Renal pelvis (tissue), 4 donors: ENCODE data around the gene KCNB1. TPM values are rescaled to one million over a fixed set of nuclear protein-coding genes. Genes with fewer than 3 reads are reported as not detected.
A peak's percentile ranks its signal among the peaks of the same experiment; 100 is the strongest.

ENCODE experiments used
- DNase-seq: peaks from one replicate; pipeline ENCODE4 v3.0.0-alpha.2; 2013
- polyA plus RNA-seq, 3 donors: library from polyadenylated mRNA; unstranded; fragments of 120-200 nt; gene quantifications; one replicate each; pipeline ENCODE4 v1.2.1, GENCODE V29; 2013; ENCODE audit not compliant: insufficient read length in 3 of 3

KCNB1 gene
- polyA plus RNA-seq, 3 donors = 0.37 to 0.57 (median 0.50) TPM

DNA sequence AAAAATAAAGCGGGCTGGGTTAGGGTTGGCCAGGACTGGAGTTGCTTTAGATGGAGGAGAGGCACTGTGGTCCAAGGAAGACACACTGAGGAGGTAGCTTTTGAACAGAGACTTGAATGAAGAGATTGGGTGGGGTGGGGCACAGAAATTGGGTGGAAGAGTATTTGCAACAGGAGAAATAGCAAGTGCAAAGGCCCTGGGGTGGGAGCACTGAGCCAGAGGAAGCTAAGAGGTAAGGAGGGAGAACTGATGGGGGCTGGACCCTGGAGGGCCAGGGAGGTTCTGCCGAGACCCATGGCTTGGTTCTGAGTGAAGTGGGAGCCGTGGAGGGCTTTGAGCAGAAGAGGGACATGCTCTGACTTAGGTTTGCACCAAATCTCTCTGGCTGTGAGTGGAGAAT, 45.4 kb downstream of the KCNB1 start:
- DNase-seq = no peak

DNA sequence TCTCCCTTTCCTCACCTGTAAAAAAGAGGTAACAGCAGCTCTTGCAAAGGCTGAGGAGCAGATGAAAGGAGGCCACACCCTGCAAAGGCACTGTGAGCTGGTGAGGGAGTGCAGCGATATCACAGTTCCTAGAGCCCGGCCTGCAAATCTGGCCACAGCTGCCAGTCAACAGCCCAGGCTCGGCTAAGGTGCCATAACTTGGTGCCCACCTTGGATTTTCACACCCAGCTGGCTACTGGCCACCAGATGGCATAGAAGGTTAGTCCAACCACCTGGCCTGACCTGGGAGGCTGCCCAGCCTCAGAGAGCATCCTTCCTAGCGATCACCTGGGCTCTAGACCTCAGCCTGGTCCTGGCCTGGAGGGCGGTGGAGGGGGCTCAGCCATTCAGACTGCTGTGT, 46.8 kb downstream of the KCNB1 start:
- no peak for DNase-seq

DNA sequence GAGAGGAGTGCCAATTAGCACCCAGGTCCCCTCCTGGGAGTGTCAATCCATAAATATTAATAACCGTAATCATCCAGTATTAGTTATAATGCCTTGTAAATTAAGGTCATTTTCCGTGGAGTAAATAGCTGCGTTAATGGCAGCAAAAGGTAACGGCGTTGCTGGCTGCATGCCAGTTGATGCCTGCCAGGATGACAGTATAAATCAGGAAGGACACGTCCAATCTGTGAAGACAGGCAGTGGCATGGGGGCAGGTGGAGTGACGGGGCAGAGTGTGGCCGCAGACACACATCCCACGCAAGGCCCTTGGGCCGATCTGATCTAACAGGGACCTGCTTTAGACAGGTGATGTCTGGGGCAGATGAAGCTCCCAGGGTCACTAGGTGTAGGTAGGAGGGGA, 49.1 kb downstream of the KCNB1 start:
- DNase-seq = no peak

DNA sequence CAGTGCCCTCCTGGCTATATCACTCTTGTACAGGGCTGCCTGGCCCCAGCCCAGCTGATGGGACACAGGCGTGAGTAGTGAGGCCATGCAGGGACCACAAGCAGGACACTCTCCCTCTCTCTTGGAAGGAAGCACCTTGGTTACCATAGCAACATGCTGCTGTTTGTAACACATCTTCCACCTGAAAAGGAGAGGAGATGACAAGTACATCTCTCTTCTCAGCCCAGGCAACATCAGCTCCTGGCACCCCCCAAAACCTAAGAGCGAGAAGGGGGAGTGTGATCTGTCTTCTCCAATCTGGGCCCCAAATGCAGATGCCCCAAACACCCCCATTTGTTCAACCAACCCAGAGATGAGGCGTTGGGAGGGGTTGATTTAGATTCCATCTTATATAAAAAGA, 49.9 kb downstream of the KCNB1 start:
- DNase-seq = no peak

DNA sequence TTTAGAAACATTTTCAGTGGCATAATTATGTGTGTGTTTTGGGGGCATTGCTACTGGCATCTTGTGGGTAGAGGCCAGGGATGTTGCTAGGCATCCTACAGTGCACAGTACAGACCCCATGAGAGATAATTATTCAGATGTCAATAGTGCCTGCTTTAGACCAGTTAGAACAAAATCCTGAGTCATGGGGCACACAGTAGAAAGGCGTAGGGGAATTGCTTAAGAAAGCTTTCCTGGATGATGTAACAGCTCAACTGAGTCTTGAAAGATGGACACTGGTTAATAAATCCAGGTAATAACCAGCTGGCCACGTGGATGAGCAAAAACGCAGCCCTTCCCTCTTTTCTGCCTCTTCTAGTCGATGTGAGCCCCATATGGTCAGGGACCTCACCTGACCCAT, 51.1 kb downstream of the KCNB1 start:
- DNase-seq = no peak

DNA sequence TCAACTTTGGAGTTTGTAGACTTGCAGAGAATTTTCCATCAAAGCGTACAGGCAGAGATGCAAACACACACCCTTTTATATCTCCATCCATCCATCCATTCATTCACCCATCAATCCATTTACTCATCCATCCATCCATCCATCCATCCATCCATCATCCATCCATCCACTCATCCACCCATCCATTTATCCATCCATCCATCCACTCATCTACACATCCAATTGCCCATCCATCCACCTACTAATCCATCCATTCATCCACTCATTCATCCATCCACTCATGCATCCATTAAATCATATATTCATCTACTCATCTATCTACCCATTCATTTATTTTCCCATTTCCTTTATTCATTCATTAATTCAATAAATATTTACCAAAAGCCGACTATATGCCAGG, 52.1 kb downstream of the KCNB1 start:
- no peak for DNase-seq

DNA sequence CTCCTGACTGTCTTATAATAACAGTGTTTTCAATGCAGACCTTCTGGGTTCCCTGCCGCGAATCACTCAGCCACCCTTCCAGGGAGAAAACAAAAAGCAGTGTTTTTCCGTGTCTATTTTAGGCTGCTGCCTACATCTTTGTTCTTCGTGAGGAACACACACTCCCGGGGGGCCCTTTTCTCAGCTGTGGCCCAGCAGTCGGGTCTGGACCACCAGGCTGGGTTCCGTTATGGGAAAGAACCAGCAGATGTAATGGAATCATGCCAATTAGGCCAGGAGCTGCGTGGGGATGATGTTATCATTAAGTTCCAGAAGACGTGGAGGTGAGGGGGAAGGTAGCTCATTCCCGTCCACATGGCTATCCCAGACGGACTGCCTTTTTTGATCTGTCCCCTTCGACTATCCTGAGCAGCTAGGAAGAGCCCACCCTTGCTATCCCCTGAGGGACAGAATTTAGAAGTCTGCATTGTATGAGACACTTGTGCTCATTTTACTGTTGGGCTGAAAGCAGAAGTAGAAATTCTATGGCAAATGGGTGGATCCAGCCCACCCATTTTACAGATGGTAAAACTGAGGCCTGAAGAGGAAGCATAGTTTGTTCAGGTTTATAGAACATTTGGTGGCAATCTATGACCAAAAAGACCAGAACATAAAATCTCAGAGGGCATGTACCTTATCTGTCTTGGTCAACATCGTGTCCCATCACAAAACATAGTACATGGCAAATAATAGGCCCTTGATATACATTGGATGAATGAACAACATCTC, 54.5 kb downstream of the KCNB1 start:
- DNase-seq = no peak

DNA sequence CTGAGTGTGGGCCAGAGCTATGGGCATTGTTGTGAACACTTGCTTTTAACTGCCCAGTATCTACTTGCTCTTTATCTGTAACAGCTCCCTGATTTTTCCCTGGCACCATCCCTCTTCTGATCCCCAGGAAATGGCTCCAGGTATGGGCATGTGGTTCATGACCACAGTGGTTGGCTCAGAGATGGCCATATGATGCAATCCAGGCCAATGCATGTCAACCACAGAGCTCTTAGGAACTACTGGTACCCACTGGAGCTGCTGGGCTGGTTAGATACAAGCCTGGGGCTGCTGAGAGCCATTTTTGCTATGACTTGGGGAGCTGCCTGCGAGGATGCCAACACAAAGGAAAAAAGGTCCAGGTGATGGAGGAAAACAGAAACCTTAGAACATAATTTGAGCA, 55.6 kb downstream of the KCNB1 start:
- DNase-seq = no peak

DNA sequence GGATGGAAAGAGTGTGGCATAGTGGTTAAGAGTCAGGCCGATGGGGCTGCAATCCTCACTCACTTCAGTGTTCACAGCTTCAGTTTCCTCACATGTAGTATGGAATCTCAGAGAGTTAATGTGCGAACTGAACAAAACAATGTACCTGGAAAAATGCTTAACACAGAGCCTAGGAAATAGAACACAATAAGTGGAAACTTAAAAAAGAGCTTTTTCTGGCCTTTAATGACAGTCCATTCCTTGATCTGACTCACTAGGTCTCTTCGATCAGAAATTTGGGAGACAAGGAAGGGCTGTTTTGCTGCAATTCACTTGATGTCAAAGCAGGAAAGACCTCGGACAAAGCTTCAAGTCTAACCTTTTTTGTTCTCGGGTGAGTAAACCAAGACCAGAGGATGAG, 56.1 kb downstream of the KCNB1 start:
- no peak for DNase-seq

DNA sequence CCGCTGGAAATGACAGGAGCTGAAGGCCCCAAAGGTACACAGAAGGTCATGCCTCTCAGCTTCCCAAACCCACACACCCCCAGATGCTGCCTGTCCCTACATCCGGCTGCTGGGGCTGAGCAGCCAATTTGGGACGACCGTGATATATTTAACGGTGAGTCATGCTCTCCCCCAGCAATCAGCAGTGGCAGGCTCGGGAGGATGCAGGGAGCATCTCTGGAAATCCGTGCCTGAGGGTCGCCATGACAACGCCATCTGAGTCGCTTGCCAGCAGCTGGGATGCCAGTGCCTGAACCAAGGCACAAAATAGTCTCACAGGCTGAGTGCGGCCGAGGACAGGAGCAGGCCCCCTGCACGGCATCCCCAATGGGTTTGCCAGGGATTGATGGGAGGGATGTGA, 57.9 kb downstream of the KCNB1 start:
- no peak for DNase-seq

DNA sequence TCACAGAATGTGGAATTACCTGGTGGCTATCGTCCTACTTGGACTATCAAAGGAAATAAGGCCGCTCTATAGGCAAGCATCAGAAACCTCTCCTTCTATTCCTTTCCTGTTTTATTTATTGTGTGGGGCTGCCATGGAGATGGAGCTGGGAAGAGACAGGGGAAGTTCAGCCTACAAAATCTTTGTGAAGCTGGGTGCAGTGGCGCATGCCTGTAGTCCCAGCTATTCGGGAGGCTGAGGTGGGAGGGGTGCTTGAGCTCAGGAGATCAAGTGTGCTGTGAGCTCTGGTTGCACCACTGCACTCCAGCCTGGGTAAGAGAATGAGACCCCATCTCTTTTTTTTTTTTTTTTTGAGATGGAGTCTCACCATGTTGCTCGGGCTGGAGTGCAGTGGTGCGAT, 60.3 kb downstream of the KCNB1 start:
- peak; percentile 34 for DNase-seq

DNA sequence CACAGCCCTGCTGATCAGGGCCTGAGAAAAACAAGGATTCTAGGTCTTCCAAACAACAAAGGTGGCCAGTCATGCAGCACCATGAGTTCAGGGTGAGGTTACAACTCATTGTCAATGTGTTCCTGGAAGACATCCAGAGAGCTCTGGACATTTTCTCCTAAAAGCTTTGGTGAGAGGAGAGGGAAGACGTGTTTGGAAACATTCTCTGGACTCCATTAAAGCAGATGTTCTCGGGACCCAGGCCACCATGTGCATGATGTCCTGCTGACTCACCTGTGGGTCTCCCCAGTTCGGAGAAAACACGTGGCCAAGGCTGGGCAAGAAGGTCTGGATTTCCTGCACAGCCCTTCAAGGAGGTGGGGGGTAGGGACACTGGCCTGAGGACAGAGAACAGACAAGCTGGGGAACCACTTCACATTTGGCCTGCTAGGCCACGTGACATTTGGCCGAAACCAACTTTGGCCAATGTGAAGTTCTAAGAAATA, 61.6 kb downstream of the KCNB1 start:
- DNase-seq = no peak

DNA sequence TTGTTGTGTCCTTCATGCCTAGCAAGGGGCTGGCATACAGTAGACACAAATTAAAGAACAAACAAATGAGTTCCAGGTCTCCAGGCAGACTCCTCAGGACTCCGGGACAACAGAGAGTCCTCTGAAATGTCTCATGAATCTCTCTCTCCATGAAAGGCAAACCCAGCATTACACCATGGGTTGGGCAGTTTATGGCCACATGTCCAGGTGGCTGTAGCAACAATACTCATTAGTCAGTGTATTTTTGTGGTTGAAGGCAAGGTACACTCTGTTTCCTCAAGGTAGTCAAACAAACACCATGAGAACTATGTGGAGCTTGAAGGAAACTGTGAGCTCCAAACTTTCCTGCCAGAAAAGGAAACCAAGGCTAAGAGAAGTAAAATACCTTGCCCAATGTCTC, 62.2 kb downstream of the KCNB1 start:
- DNase-seq = no peak

DNA sequence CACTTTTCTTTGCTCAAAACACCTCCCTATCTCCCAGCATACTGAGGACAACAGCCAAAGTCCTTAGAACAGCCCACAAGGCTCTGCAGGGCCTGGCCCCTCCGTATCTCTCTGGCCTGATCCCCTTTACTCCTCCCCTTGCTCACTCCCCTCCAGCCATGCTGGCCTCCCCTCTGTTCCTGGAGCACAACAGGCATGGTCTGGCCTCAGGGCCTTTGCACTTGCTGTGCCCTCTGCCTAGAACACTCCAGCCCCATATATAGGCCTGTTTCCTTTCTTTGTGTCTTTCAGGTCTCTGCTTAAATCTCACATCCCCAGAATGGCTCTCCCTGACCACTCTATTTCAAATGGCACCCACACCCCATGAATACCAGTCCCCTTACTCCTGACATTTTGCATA, 62.7 kb downstream of the KCNB1 start:
- no peak for DNase-seq

DNA sequence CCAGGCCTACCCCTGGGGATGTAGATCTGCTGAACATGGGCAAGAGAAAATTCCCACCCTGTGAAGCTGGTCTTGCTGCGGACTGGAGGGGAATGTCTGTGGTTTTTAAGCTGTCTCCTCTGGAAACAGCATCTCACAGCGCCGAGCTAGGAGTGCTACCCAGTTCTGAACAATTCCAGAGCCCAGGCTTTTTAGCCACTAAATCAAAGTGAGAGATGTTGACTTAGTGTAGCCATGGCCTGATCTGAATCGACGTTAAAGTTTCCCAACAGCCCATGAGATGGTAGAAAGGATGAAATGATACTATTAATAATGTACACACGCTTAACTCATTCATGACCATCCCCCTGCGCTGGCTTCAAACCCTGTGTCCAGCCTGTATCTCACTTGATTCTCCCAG, 63.7 kb downstream of the KCNB1 start:
- no peak for DNase-seq

DNA sequence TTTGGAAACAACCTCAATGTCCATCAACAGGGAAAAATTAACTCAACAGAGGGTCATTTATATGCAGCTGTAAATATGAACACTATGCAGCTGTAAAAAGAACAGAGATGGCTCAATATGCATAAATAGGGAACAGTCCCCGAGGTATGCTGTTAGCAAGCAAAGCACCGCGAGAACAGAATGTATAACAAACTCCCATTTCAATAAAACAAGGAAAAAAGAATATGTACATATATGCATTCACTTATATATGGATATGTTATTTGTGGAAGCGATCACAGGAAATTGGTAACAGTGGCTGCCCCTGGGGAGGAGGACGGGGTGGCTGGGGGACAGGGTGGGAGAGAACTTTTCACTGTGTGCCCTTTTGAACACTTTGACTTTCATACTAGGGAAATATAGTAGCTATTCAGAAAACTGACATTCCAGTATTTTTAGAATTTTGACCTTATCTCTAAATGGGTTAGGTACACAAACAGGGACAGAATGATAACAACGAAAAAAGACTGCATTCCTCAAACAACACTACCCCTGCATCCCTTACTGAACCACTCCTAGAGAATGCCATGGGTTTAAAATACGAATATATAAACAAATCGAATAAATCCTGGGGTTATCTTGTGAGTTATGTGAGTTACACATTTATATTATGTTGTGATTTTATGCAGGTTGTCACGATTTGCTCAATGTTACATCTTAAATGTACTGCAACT, 64.5 kb downstream of the KCNB1 start:
- no peak for DNase-seq

DNA sequence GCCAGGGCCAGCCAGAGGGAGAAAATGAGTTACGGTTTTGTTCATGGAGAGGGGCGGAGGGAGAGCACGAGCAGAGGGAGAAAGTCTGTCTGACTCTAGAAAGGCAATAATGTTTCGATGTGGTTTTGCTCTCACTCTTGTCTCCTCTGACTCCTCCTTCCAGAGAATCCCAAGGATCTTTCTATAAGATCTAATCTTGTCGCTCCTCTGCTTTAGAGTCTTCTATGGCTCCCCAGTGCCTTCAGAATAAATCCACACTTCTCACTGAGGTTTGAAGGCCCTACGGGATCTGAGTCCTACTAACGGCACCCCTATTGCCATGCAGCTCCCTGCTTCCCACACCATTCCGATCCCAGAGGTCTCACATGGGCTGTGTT, 66.8 kb downstream of the KCNB1 start:
- no peak for DNase-seq

DNA sequence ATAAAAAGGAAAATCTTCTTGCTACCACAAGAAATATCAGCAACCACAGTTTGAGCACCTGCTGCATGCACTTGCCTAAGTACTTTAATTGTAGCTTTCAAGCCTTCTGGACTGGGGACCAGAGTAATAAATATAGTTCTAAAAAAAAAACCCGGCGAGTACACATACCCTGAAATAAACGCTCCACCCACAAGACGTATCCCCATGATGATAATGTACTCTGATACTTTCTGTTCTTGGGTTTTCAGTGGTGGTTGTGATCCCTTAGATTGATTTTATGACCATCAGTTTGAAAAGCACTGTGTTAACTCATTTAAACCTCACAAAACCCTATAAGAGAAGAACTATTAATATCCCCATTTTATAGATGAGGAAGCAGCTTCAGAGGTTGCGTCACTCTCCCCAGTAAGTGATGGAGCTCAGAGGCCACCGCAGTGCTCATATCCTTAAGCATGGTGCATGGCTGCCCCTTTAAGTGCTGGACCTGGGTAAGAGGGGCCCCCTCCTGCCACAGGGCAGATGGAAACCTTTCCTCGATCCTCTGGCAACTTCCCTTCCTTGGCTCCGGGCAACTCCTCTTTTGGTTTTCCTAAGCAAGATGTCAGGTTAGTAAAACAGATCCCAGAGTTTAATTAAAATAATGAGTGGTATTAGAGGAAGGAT, 67.3 kb downstream of the KCNB1 start:
- no peak for DNase-seq

DNA sequence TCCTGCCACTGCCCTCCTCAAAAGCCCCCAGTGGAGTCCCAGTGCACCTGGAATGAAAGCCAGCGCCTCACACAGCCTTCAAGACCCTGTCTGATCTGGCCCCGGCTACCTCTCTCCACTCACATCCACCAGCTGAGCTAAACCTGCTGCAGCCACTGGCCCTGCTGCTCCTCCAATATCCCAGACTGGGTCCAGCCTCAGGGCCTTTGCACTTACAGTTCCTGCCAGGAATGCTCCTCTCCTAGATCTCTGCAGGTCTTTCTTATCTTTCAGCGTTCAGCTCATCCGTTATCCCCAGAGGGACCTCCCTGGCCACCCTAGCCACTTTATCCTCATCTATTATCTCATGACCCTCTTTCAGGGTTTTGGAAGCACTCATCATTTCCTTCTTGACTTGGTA, 68.8 kb downstream of the KCNB1 start:
- DNase-seq = no peak

DNA sequence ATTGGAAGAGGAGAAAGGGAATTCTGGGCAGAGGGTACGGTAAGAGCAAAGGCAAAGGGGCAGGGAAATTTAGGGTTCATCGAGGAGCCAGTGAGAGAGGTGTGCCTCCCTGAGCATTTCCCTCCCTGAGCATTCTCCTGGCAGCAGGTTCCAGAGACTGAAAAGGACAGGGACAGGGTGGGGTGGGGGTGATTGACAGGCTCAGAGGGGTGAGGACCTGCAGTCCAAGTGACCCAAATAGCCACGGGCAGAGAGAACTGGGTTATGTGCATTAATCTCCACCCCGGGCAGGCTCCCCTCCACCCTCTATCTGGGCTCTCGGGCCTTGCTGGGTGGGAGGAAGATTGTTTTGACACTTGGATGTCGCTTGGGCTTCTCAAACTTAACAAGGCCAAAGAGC, 69.5 kb downstream of the KCNB1 start:
- no peak for DNase-seq

DNA sequence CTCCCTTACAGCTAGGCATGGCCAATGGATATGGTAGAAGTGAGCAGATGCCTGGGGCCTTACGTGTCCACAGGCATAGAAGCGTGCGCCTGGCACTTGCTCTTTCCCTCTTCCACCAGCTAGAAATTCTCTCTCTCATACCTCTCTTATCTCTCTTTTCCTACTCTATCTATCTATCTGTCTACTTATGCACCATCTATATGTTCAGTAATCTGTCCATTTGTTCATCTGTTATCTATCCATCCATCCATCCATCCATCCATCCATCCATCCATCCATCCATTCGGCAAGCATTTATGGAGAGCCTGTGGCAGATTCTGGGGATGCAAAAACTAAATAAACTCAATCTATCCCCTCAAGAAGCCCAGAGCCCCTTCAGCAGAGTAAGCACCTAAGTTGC, 70.2 kb downstream of the KCNB1 start:
- DNase-seq = no peak

DNA sequence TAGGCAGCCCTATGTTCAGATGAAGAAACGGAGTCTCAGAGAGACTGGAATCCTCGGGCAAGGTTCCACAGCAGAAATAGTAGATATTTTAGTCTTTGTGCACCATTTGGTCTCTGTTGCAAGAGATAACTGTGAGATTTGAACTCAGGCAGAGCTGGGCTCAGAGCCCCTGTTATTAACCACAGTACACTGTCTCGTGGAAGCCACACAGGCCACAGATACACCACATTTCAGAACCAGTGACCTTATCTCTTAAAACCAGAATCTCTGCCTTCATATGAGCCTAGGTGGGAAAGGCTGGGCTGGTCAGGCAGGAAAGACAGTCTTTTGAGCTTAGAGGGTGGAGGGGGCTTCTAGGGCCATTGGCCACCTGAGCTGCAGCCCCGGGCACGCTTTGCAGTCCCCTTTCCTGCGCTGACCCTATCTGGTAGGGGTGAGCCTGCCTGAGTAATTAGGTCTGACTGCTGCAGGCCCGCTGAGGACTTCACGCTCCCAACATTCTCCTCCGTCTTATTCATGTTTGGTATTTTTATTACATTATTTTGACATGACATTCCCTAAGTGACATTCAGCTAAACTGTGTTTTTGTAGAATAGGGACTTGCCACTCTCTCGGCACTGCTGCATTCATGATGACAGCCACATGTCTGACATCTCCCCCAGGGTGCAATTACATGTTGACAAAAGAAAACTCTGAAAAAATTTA, 71.1 kb downstream of the KCNB1 start:
- DNase-seq = no peak
